Parathyroid adenoma (tissue), 2 donors: ENCODE measurements around the gene DLG2.

ENCODE experiments used
- H2AFZ ChIP-seq: fragments of 300-600 bp; sonication (generic); one replicate; pipeline ENCODE4 v1.7.0; 2017; ENCODE audit warnings: antibody characterized with exemption, mild to moderate bottlenecking
- H3K27ac ChIP-seq: fragments of 300-600 bp; sonication (generic); one replicate; pipeline ENCODE4 v1.7.0; 2017
- H3K27me3 ChIP-seq: fragments of 300-600 bp; sonication (generic); one replicate; pipeline ENCODE4 v1.7.0; 2017; ENCODE audit warnings: low read length; ENCODE audit not compliant: control insufficient read depth, insufficient read depth
- H3K36me3 ChIP-seq: fragments of 300-600 bp; sonication (generic); one replicate; pipeline ENCODE4 v1.7.0; 2017; ENCODE audit warnings: low read length; ENCODE audit not compliant: control insufficient read depth, insufficient read depth
- H3K4me1 ChIP-seq: fragments of 300-600 bp; sonication (generic); one replicate; pipeline ENCODE4 v1.7.0; 2017; ENCODE audit warnings: control low read depth
- H3K4me2 ChIP-seq: fragments of 300-600 bp; sonication (generic); one replicate; pipeline ENCODE4 v1.7.0; 2017; ENCODE audit warnings: low read length
- H3K4me3 ChIP-seq: fragments of 300-600 bp; sonication (generic); one replicate; pipeline ENCODE4 v1.7.0; 2017; ENCODE audit warnings: low read depth, low read length
- H3K79me2 ChIP-seq: fragments of 300-600 bp; sonication (generic); one replicate; pipeline ENCODE4 v1.7.0; 2017; ENCODE audit warnings: control low read depth
- H3K9ac ChIP-seq: fragments of 300-600 bp; sonication (generic); one replicate; pipeline ENCODE4 v1.7.0; 2017; ENCODE audit warnings: mild to moderate bottlenecking
- H3K9me3 ChIP-seq: fragments of 300-600 bp; sonication (generic); one replicate; pipeline ENCODE4 v1.7.0; 2017; ENCODE audit warnings: low read length; ENCODE audit not compliant: control insufficient read depth
- CTCF ChIP-seq: fragments of 300-600 bp; sonication (generic); IDR thresholded peaks from one replicate; pipeline ENCODE4 v1.7.0; 2017; ENCODE audit warnings: antibody characterized with exemption, mild to moderate bottlenecking
- donor health status: primary hyperparathyroidism.

DLG2 gene

GRCh38 chr11:84256618-84257017, 1370.5 kb downstream of the DLG2 start:
- no peak for TF ChIP-seq CTCF
- H3K36me3 ChIP-seq, result no peaks in the 10 kb centered on the region
- H3K27ac ChIP-seq, result no peak overlapping the region
- H3K4me1 ChIP-seq, result peaks cover 9% of the 10 kb centered on the region
- H3K4me3 ChIP-seq, result no peak overlapping the region
- H3K4me2 ChIP-seq, result no peak overlapping the region
- no peaks in the 10 kb centered on the region for H3K9me3 ChIP-seq
- H3K9ac ChIP-seq, result no peak overlapping the region
- no peak overlapping the region for H2AFZ ChIP-seq
- H3K27me3 ChIP-seq, result no peaks in the 10 kb centered on the region
- H3K79me2 ChIP-seq, result peaks cover 4% of the 10 kb centered on the region

GRCh38 chr11:84255483-84255882, 1371.7 kb downstream of the DLG2 start:
- Histone ChIP-seq H3K9me3 (no peaks in the 10 kb centered on the region), H3K36me3 (no peaks in the 10 kb centered on the region), H3K4me2 (no peak overlapping the region), H3K4me1 (peaks cover 9% of the 10 kb centered on the region), H2AFZ (no peak overlapping the region), H3K9ac (no peak overlapping the region), H3K4me3 (no peak overlapping the region), H3K79me2 (peaks cover 4% of the 10 kb centered on the region), H3K27ac (no peak overlapping the region), H3K27me3 (no peaks in the 10 kb centered on the region)
- TF ChIP-seq CTCF, result no peak

- Histone ChIP-seq H3K4me3 (no peak overlapping the region), H3K79me2 (no peaks in the 10 kb centered on the region), H3K36me3 (no peaks in the 10 kb centered on the region), H3K27ac (no peak overlapping the region), H3K4me2 (no peak overlapping the region), H3K9me3 (no peaks in the 10 kb centered on the region), H2AFZ (no peak overlapping the region), H3K9ac (no peak overlapping the region), H3K27me3 (no peaks in the 10 kb centered on the region), H3K4me1 (peaks cover 13% of the 10 kb centered on the region)
- TF ChIP-seq CTCF, result no peak
Measured at GRCh38 chr11:84250834-84251613, 1376.1 kb downstream of the DLG2 start.

- no peaks in the 10 kb centered on the region for H3K27me3 ChIP-seq
- H2AFZ ChIP-seq, result no peak overlapping the region
- no peak overlapping the region for H3K27ac ChIP-seq
- TF ChIP-seq CTCF, result no peak
- no peaks in the 10 kb centered on the region for H3K36me3 ChIP-seq
- peaks cover 2% of the 10 kb centered on the region for H3K79me2 ChIP-seq
- H3K4me2 ChIP-seq, result no peak overlapping the region
- no peaks in the 10 kb centered on the region for H3K9me3 ChIP-seq
- peaks cover 10% of the 10 kb centered on the region for H3K4me1 ChIP-seq
- no peak overlapping the region for H3K4me3 ChIP-seq
- H3K9ac ChIP-seq, result no peak overlapping the region
Measured at GRCh38 chr11:84249344-84250135, 1377.6 kb downstream of the DLG2 start.
